ENCODE measurements around the gene RALGAPA2. TPM values are rescaled to one million over a fixed set of nuclear protein-coding genes. Genes with fewer than 3 reads are reported as not detected.

RALGAPA2 gene
- total and polyA plus RNA-seq, 2 experiments from 2014 or later = 14.5 to 35.5 TPM

DNA sequence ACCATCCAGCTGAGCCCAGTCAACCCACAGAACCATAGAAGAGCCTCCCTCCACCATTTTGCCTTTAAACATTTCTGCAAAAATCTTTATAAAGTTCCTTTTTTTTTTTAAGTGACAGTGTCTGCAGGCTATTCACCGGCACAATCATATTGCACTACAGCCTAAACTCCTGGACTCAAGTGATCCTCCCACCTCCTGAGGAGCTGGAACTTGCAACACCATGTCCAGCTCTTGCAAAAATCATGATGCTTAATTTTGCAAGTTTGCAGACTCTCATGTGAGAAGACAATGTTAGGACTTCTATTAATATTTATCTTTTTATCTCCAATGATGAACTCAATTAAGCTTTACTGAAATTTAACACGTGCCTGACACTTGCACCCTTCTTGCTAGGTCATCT is 255.7 kb downstream of the RALGAPA2 start:
- Histone ChIP-seq H3K4me1 (ENCODE audit: low read depth) (no peaks in the 10 kb centered on the region), H3K27me3 (no peaks in the 10 kb centered on the region), H3K4me3 (no peak overlapping the region), H3K36me3 (no peaks in the 10 kb centered on the region), H3K27ac (no peak overlapping the region), H3K9me3 (ENCODE audit: low read depth) (no peaks in the 10 kb centered on the region)
- peak in 1 of 2 donors; percentile 32 for DNase-seq (ENCODE audit: low read depth in 1 of 2, low spot score in 1 of 2)
- TF ChIP-seq, protein P1, sequence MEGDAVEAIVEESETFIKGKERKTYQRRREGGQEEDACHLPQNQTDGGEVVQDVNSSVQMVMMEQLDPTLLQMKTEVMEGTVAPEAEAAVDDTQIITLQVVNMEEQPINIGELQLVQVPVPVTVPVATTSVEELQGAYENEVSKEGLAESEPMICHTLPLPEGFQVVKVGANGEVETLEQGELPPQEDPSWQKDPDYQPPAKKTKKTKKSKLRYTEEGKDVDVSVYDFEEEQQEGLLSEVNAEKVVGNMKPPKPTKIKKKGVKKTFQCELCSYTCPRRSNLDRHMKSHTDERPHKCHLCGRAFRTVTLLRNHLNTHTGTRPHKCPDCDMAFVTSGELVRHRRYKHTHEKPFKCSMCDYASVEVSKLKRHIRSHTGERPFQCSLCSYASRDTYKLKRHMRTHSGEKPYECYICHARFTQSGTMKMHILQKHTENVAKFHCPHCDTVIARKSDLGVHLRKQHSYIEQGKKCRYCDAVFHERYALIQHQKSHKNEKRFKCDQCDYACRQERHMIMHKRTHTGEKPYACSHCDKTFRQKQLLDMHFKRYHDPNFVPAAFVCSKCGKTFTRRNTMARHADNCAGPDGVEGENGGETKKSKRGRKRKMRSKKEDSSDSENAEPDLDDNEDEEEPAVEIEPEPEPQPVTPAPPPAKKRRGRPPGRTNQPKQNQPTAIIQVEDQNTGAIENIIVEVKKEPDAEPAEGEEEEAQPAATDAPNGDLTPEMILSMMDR (IDR thresholded peaks at IDR 0.05; ENCODE audit: low read depth, low read length) = no peak

GRCh38 chr20:20455926-20456325 is 256.5 kb downstream of the RALGAPA2 start:
- Histone ChIP-seq H3K27ac (no peak overlapping the region), H3K4me1 (ENCODE audit: low read depth) (no peaks in the 10 kb centered on the region), H3K9me3 (ENCODE audit: low read depth) (no peaks in the 10 kb centered on the region), H3K4me3 (no peak overlapping the region), H3K36me3 (no peaks in the 10 kb centered on the region), H3K27me3 (no peaks in the 10 kb centered on the region)
- TF ChIP-seq, protein P1 (IDR thresholded peaks at IDR 0.05; ENCODE audit: low read depth, low read length) = no peak
- no peak for DNase-seq (ENCODE audit: low read depth in 1 of 2, low spot score in 1 of 2)

DNA sequence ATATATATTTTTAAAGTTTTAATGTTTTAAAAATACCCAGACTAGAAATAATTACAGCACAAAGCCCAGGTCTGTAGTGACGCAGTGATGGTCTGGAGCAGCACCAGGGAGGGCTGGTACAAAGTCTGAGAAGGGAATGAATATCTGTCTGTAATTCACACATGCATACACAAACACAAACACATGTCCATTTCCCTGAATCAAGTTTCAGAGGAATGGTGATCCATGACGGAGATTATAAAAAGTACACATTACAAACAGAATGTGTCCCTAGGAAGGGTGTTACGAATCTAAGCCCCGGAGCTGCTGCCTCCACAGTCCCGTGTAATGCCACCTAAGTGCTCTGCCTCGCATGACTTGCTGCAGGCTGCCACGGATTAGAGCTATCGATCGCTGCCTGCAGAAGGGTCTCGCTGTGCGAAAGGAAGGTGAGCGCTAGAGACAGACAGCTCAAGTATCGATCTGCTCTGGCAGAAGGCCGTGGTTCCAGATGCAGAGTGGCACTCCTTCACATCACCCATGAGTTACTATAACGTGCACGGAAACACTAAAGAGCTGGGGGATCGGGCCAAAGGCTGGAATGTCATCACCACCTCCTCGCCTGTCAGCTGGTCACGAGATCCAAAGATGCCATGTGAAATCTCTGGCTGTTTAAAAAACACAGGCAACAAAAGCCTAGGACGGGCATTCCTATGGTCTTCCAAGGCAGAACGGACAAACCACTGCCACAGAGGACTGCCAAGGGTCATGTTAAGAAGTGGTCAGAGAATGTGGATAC is 257.4 kb downstream of the RALGAPA2 start:
- Histone ChIP-seq H3K36me3 (no peaks in the 10 kb centered on the region), H3K4me1 (ENCODE audit: low read depth) (no peaks in the 10 kb centered on the region), H3K4me3 (no peak overlapping the region), H3K27ac (no peak overlapping the region), H3K9me3 (ENCODE audit: low read depth) (no peaks in the 10 kb centered on the region), H3K27me3 (no peaks in the 10 kb centered on the region)
- TF ChIP-seq, protein P1 (IDR thresholded peaks at IDR 0.05; ENCODE audit: low read depth, low read length) = no peak
- no peak for DNase-seq (ENCODE audit: low read depth in 1 of 2, low spot score in 1 of 2)

- Histone ChIP-seq H3K27ac (no peak overlapping the region), H3K27me3 (no peaks in the 10 kb centered on the region), H3K4me3 (no peak overlapping the region), H3K36me3 (no peaks in the 10 kb centered on the region), H3K9me3 (ENCODE audit: low read depth) (no peaks in the 10 kb centered on the region), H3K4me1 (ENCODE audit: low read depth) (no peaks in the 10 kb centered on the region)
- TF ChIP-seq, protein P1 (IDR thresholded peaks at IDR 0.05; ENCODE audit: low read depth, low read length) = no peak
- DNase-seq (ENCODE audit: low read depth in 1 of 2, low spot score in 1 of 2) = no peak
These were observed 258.1 kb downstream of the RALGAPA2 start for GRCh38 chr20:20454367-20454766.

- H3K36me3 ChIP-seq = no peaks in the 10 kb centered on the region
- no peak overlapping the region for H3K27ac ChIP-seq
- DNase-seq (ENCODE audit: low read depth in 1 of 2, low spot score in 1 of 2) = peak; percentile 59 to 60
- H3K9me3 ChIP-seq (ENCODE audit: low read depth) = no peaks in the 10 kb centered on the region
- H3K4me3 ChIP-seq = no peak overlapping the region
- no peaks in the 10 kb centered on the region for H3K4me1 ChIP-seq (ENCODE audit: low read depth)
- TF ChIP-seq, protein P1 (IDR thresholded peaks at IDR 0.05; ENCODE audit: low read depth, low read length) = no peak
- H3K27me3 ChIP-seq = no peaks in the 10 kb centered on the region
These were observed 260.2 kb downstream of the RALGAPA2 start for GRCh38 chr20:20452254-20452676.
